Effector memory CD8-positive, alpha-beta T cell (primary cell): ENCODE results near the gene ADD3.

Source experiments
- ATAC-seq: fragments of 150-1000 bp; cut with Tn5 transposase; replicated peaks from 2 replicates; pipeline ENCODE4 v1.10.0; 2021; ENCODE audit warnings: mild to moderate bottlenecking, moderate library complexity
- DNase-seq, 3 experiments: peaks; one replicate each; pipeline ENCODE4 v3.0.0; 2021
- H3K27ac Mint-ChIP-seq, 2 donors: one replicate each; pipeline ENCODE4 v1.8.0; 2022; ENCODE audit warnings: mild to moderate bottlenecking in 2 of 2, mixed read lengths in 2 of 2, moderate library complexity in 2 of 2
- H3K27me3 Mint-ChIP-seq, 2 donors: one replicate each; pipeline ENCODE4 v1.8.0; 2022; ENCODE audit warnings: mixed read lengths in 2 of 2
- H3K36me3 Mint-ChIP-seq: one replicate; pipeline ENCODE4 v1.8.0; 2022; ENCODE audit warnings: mild to moderate bottlenecking, moderate library complexity, mixed read lengths; ENCODE audit not compliant: insufficient read depth
- H3K4me1 Mint-ChIP-seq, 2 donors: one replicate each; pipeline ENCODE4 v1.8.0; 2022; ENCODE audit warnings: low read depth in 2 of 2, mixed read lengths in 2 of 2
- H3K4me3 Mint-ChIP-seq, 2 donors: one replicate each; pipeline ENCODE4 v1.8.0; 2022; ENCODE audit warnings: mild to moderate bottlenecking in 2 of 2, mixed read lengths in 2 of 2, moderate library complexity in 2 of 2
- H3K9me3 Mint-ChIP-seq, 2 donors: one replicate each; pipeline ENCODE4 v1.8.0; 2022; ENCODE audit warnings: mixed read lengths in 2 of 2

Gene ADD3

GRCh38 chr10:109969760-109970346 lies 37.9 kb upstream of the ADD3 start:
- ATAC-seq (no peak), DNase-seq (no peak)
- Mint-ChIP-seq H3K27ac (no peak overlapping the region), H3K27me3 (peaks cover 0 to 17% of the 10 kb centered on the region in 2 donors), H3K36me3 (peaks cover 3% of the 10 kb centered on the region), H3K4me1 (no peaks in the 10 kb centered on the region), H3K4me3 (no peak overlapping the region), H3K9me3 (no peaks in the 10 kb centered on the region)

GRCh38 chr10:109971634-109972033 lies 36.1 kb upstream of the ADD3 start:
- Mint-ChIP-seq H3K4me1 (no peaks in the 10 kb centered on the region), H3K9me3 (no peaks in the 10 kb centered on the region), H3K4me3 (no peak overlapping the region), H3K27ac (no peak overlapping the region), H3K27me3 (peaks cover 0 to 17% of the 10 kb centered on the region in 2 donors), H3K36me3 (peaks cover 3% of the 10 kb centered on the region)
- DNase-seq (no peak), ATAC-seq (no peak)

GRCh38 chr10:109972372-109973001 lies 35.3 kb upstream of the ADD3 start:
- DNase-seq: no peak
- Mint-ChIP-seq H3K36me3 (peaks cover 3% of the 10 kb centered on the region), H3K4me3 (no peak overlapping the region), H3K4me1 (no peaks in the 10 kb centered on the region), H3K27me3 (peaks cover 0 to 17% of the 10 kb centered on the region in 2 donors), H3K9me3 (no peaks in the 10 kb centered on the region), H3K27ac (no peak overlapping the region)
- ATAC-seq: no peak

GRCh38 chr10:109973326-109973829 lies 34.4 kb upstream of the ADD3 start:
- H3K9me3 Mint-ChIP-seq: no peaks in the 10 kb centered on the region
- peaks cover 0 to 17% of the 10 kb centered on the region in 2 donors for H3K27me3 Mint-ChIP-seq
- peaks cover 0 to 4% of the 10 kb centered on the region in 2 donors for H3K4me1 Mint-ChIP-seq
- H3K4me3 Mint-ChIP-seq: no peak overlapping the region
- ATAC-seq (no peak), DNase-seq (no peak)
- H3K36me3 Mint-ChIP-seq: peaks cover 3% of the 10 kb centered on the region
- no peak overlapping the region for H3K27ac Mint-ChIP-seq

- peaks cover 0 to 8% of the 10 kb centered on the region in 2 donors for H3K27me3 Mint-ChIP-seq
- DNase-seq (no peak), ATAC-seq (no peak)
- H3K9me3 Mint-ChIP-seq: no peaks in the 10 kb centered on the region
- no peak overlapping the region for H3K4me3 Mint-ChIP-seq
- H3K4me1 Mint-ChIP-seq: peaks cover 0 to 4% of the 10 kb centered on the region in 2 donors
- H3K36me3 Mint-ChIP-seq: peaks cover 3% of the 10 kb centered on the region
- no peak overlapping the region for H3K27ac Mint-ChIP-seq
Measured at GRCh38 chr10:109974504-109975191, 33.1 kb upstream of the ADD3 start.

GRCh38 chr10:109975244-109976190 lies 32.3 kb upstream of the ADD3 start:
- H3K4me3 Mint-ChIP-seq: no peak overlapping the region
- no peaks in the 10 kb centered on the region for H3K9me3 Mint-ChIP-seq
- H3K36me3 Mint-ChIP-seq: peaks cover 3% of the 10 kb centered on the region

GRCh38 chr10:109976681-109977080 lies 31.1 kb upstream of the ADD3 start:
- Mint-ChIP-seq H3K4me3 (no peak overlapping the region), H3K9me3 (no peaks in the 10 kb centered on the region), H3K27ac (no peak overlapping the region), H3K4me1 (peaks cover 0 to 4% of the 10 kb centered on the region in 2 donors), H3K36me3 (peaks cover 3% of the 10 kb centered on the region), H3K27me3 (peaks cover 0 to 6% of the 10 kb centered on the region in 2 donors)
- DNase-seq (no peak), ATAC-seq (no peak)

More at GRCh38 chr10:109975244-109976190, 32.3 kb upstream of the ADD3 start:
- no peak for ATAC-seq
- H3K27me3 Mint-ChIP-seq: peaks cover 0 to 8% of the 10 kb centered on the region in 2 donors
- DNase-seq: no peak
- no peak overlapping the region for H3K27ac Mint-ChIP-seq
- H3K4me1 Mint-ChIP-seq: peaks cover 0 to 4% of the 10 kb centered on the region in 2 donors

GRCh38 chr10:109977382-109977806 lies 30.4 kb upstream of the ADD3 start:
- H3K36me3 Mint-ChIP-seq: peaks cover 3% of the 10 kb centered on the region
- H3K4me1 Mint-ChIP-seq: peaks cover 0 to 4% of the 10 kb centered on the region in 2 donors
- no peaks in the 10 kb centered on the region for H3K27me3 Mint-ChIP-seq
- DNase-seq (no peak), ATAC-seq (no peak)
- no peaks in the 10 kb centered on the region for H3K9me3 Mint-ChIP-seq
- no peak overlapping the region for H3K4me3 Mint-ChIP-seq
- H3K27ac Mint-ChIP-seq: no peak overlapping the region

- H3K36me3 Mint-ChIP-seq: peaks cover 3% of the 10 kb centered on the region
- DNase-seq (peak; percentile 51 to 67 (median 61)), ATAC-seq (peak; percentile 55)
- no peaks in the 10 kb centered on the region for H3K27me3 Mint-ChIP-seq
- H3K4me1 Mint-ChIP-seq: peaks cover 0 to 4% of the 10 kb centered on the region in 2 donors
- no peak overlapping the region for H3K4me3 Mint-ChIP-seq
- no peak overlapping the region for H3K27ac Mint-ChIP-seq
- no peaks in the 10 kb centered on the region for H3K9me3 Mint-ChIP-seq
Measured at GRCh38 chr10:109978481-109978880, 29.3 kb upstream of the ADD3 start.

GRCh38 chr10:109979215-109979614 lies 28.6 kb upstream of the ADD3 start:
- no peaks in the 10 kb centered on the region for H3K9me3 Mint-ChIP-seq
- peaks cover 6 to 7% of the 10 kb centered on the region in 2 donors for H3K27me3 Mint-ChIP-seq
- no peak for DNase-seq
- ATAC-seq: no peak
- peaks cover 0 to 4% of the 10 kb centered on the region in 2 donors for H3K4me1 Mint-ChIP-seq
- peaks cover 3% of the 10 kb centered on the region for H3K36me3 Mint-ChIP-seq
- no peak overlapping the region for H3K4me3 Mint-ChIP-seq
- H3K27ac Mint-ChIP-seq: no peak overlapping the region

- Mint-ChIP-seq H3K36me3 (no peaks in the 10 kb centered on the region), H3K4me1 (peaks cover 0 to 4% of the 10 kb centered on the region in 2 donors), H3K27ac (no peak overlapping the region), H3K9me3 (no peaks in the 10 kb centered on the region), H3K4me3 (no peak overlapping the region), H3K27me3 (peaks cover 10 to 13% of the 10 kb centered on the region in 2 donors)
- ATAC-seq (no peak), DNase-seq (no peak)
Measured at GRCh38 chr10:109981650-109982049, 26.1 kb upstream of the ADD3 start.

GRCh38 chr10:109982123-109982522 lies 25.7 kb upstream of the ADD3 start:
- no peak for DNase-seq
- Mint-ChIP-seq H3K4me3 (no peak overlapping the region), H3K27ac (no peak overlapping the region), H3K36me3 (no peaks in the 10 kb centered on the region), H3K27me3 (peaks cover 10 to 13% of the 10 kb centered on the region in 2 donors), H3K9me3 (no peaks in the 10 kb centered on the region), H3K4me1 (peaks cover 0 to 4% of the 10 kb centered on the region in 2 donors)
- no peak for ATAC-seq

- H3K27me3 Mint-ChIP-seq: peaks cover 10 to 13% of the 10 kb centered on the region in 2 donors
- no peaks in the 10 kb centered on the region for H3K36me3 Mint-ChIP-seq
- ATAC-seq: no peak
Measured at GRCh38 chr10:109982812-109983211, 25.0 kb upstream of the ADD3 start.

More at GRCh38 chr10:109982812-109983211, 25.0 kb upstream of the ADD3 start:
- no peak overlapping the region for H3K27ac Mint-ChIP-seq
- H3K4me3 Mint-ChIP-seq: no peak overlapping the region
- no peak for DNase-seq
- peaks cover 0 to 4% of the 10 kb centered on the region in 2 donors for H3K4me1 Mint-ChIP-seq
- H3K9me3 Mint-ChIP-seq: no peaks in the 10 kb centered on the region
